Activated T-cell treated with anti-CD3 and anti-CD28 coated beads, Interleukin-2, amount 50 U/mL, for 72 hours (primary cell): ENCODE results near the gene ARHGAP9. TPM values are rescaled to one million over a fixed set of nuclear protein-coding genes. Genes with fewer than 3 reads are reported as not detected.
"Not testable (repeated sequence)": the region's sequence is repeated elsewhere in the genome, so short reads cannot be mapped to it uniquely, and the experiment has no call there.

ENCODE experiments used
- ATAC-seq, 2 donors: fragments of 150-1000 bp; cut with Tn5 transposase; replicated peaks in 1 of 2; 2 replicates each; pipeline ENCODE4 v1.10.0; 2021; ENCODE audit warnings: moderate library complexity in 2 of 2, mild to moderate bottlenecking in 1 of 2
- DNase-seq, 2 donors: peaks; one replicate each; pipeline ENCODE4 v3.0.0; 2021 to 2022; ENCODE audit warnings: mixed read lengths in 1 of 2
- H3K27ac Mint-ChIP-seq: one replicate; pipeline ENCODE4 v1.8.0; 2022; ENCODE audit warnings: mild to moderate bottlenecking, moderate library complexity, mixed read lengths
- H3K27me3 Mint-ChIP-seq: one replicate; pipeline ENCODE4 v1.8.0; 2022; ENCODE audit warnings: low read depth, mixed read lengths
- H3K36me3 Mint-ChIP-seq, 2 donors: one replicate each; pipeline ENCODE4 v1.8.0; 2022; ENCODE audit warnings: mixed read lengths in 2 of 2, mild to moderate bottlenecking in 1 of 2; ENCODE audit not compliant: insufficient read depth in 2 of 2
- H3K4me1 Mint-ChIP-seq: one replicate; pipeline ENCODE4 v1.8.0; 2022; ENCODE audit warnings: low read depth, mixed read lengths
- H3K4me3 Mint-ChIP-seq, 2 donors: one replicate each; pipeline ENCODE4 v1.8.0; 2022; ENCODE audit warnings: mild to moderate bottlenecking in 2 of 2, mixed read lengths in 2 of 2, moderate library complexity in 2 of 2
- H3K9me3 Mint-ChIP-seq, 2 donors: one replicate each; pipeline ENCODE4 v1.8.0; 2022; ENCODE audit warnings: mixed read lengths in 2 of 2
- total RNA-seq, 2 donors: library from RNA; stranded (reverse); gene quantifications; one replicate each; pipeline ENCODE4 v1.2.3, GENCODE V29; 2022

The ARHGAP9 gene
- total RNA-seq, 2 donors from 2014 or later: 119 to 153 TPM

- peaks cover 24 to 51% of the 10 kb centered on the region in 2 donors for H3K36me3 Mint-ChIP-seq
- H3K27me3 Mint-ChIP-seq, H3K9me3 Mint-ChIP-seq, ATAC-seq, H3K4me3 Mint-ChIP-seq, DNase-seq: not testable (repeated sequence)
- peaks cover 28% of the 10 kb centered on the region for H3K4me1 Mint-ChIP-seq
- peak overlapping the region; percentile 71 for H3K27ac Mint-ChIP-seq
These were observed 34.6 kb upstream of the ARHGAP9 start for GRCh38 chr12:57514246-57514645.

GRCh38 chr12:57513677-57514076 lies 34.0 kb upstream of the ARHGAP9 start:
- H3K9me3 Mint-ChIP-seq, H3K27ac Mint-ChIP-seq, ATAC-seq, H3K27me3 Mint-ChIP-seq, DNase-seq, H3K4me3 Mint-ChIP-seq: not testable (repeated sequence)
- peaks cover 22 to 49% of the 10 kb centered on the region in 2 donors for H3K36me3 Mint-ChIP-seq
- H3K4me1 Mint-ChIP-seq: peaks cover 23% of the 10 kb centered on the region

- Mint-ChIP-seq H3K36me3 (peaks cover 19 to 45% of the 10 kb centered on the region in 2 donors), H3K4me1 (peaks cover 19% of the 10 kb centered on the region), H3K27ac (peak overlapping the region; percentile 31), H3K27me3 (no peaks in the 10 kb centered on the region), H3K9me3 (no peaks in the 10 kb centered on the region), H3K4me3 (no peak overlapping the region)
- ATAC-seq: no peak
- no peak for DNase-seq
These were observed 33.6 kb upstream of the ARHGAP9 start for GRCh38 chr12:57513266-57513665.

- H3K4me1 Mint-ChIP-seq: peaks cover 13% of the 10 kb centered on the region
- no peak for DNase-seq
- H3K4me3 Mint-ChIP-seq: no peak overlapping the region
- H3K9me3 Mint-ChIP-seq: no peaks in the 10 kb centered on the region
- no peak for ATAC-seq
- peak overlapping the region; percentile 89 for H3K27ac Mint-ChIP-seq
- peaks cover 18 to 41% of the 10 kb centered on the region in 2 donors for H3K36me3 Mint-ChIP-seq
- H3K27me3 Mint-ChIP-seq: no peaks in the 10 kb centered on the region
These were observed 33.0 kb upstream of the ARHGAP9 start for GRCh38 chr12:57512665-57513064.

GRCh38 chr12:57511588-57512325 lies 32.1 kb upstream of the ARHGAP9 start:
- ATAC-seq (peak in 1 of 2 donors; percentile 20), DNase-seq (no peak)
- Mint-ChIP-seq H3K9me3 (no peaks in the 10 kb centered on the region), H3K27ac (peak overlapping the region; percentile 89), H3K4me3 (no peak overlapping the region), H3K36me3 (peaks cover 15 to 33% of the 10 kb centered on the region in 2 donors), H3K27me3 (no peaks in the 10 kb centered on the region), H3K4me1 (peaks cover 9% of the 10 kb centered on the region)

- ATAC-seq: no peak
- Mint-ChIP-seq H3K36me3 (peaks cover 15 to 30% of the 10 kb centered on the region in 2 donors), H3K4me1 (peaks cover 9% of the 10 kb centered on the region), H3K27ac (no peak overlapping the region), H3K9me3 (no peaks in the 10 kb centered on the region), H3K27me3 (no peaks in the 10 kb centered on the region), H3K4me3 (no peak overlapping the region)
- DNase-seq: no peak
These were observed 31.5 kb upstream of the ARHGAP9 start for GRCh38 chr12:57511161-57511560.

- peaks cover 15 to 45% of the 10 kb centered on the region in 2 donors for H3K36me3 Mint-ChIP-seq
- not testable (repeated sequence) for H3K4me1 Mint-ChIP-seq, ATAC-seq, H3K4me3 Mint-ChIP-seq, H3K9me3 Mint-ChIP-seq, DNase-seq, H3K27ac Mint-ChIP-seq, H3K27me3 Mint-ChIP-seq
These were observed 28.1 kb upstream of the ARHGAP9 start for GRCh38 chr12:57507796-57508195.

GRCh38 chr12:57506541-57506940 lies 26.9 kb upstream of the ARHGAP9 start:
- H3K36me3 Mint-ChIP-seq: peaks cover 12 to 46% of the 10 kb centered on the region in 2 donors
- H3K9me3 Mint-ChIP-seq, DNase-seq, H3K27me3 Mint-ChIP-seq, H3K27ac Mint-ChIP-seq, H3K4me1 Mint-ChIP-seq, H3K4me3 Mint-ChIP-seq, ATAC-seq: not testable (repeated sequence)

GRCh38 chr12:57502311-57502969 lies 22.8 kb upstream of the ARHGAP9 start:
- H3K36me3 Mint-ChIP-seq: peaks cover 25 to 68% of the 10 kb centered on the region in 2 donors
- H3K9me3 Mint-ChIP-seq, H3K4me3 Mint-ChIP-seq, H3K27me3 Mint-ChIP-seq, DNase-seq, ATAC-seq, H3K4me1 Mint-ChIP-seq, H3K27ac Mint-ChIP-seq: not testable (repeated sequence)

GRCh38 chr12:57500213-57500612 lies 20.5 kb upstream of the ARHGAP9 start:
- DNase-seq (no peak), ATAC-seq (no peak)
- H3K4me3 Mint-ChIP-seq: no peak overlapping the region
- H3K27ac Mint-ChIP-seq: no peak overlapping the region
- H3K9me3 Mint-ChIP-seq: no peaks in the 10 kb centered on the region
- H3K36me3 Mint-ChIP-seq: peaks cover 31 to 79% of the 10 kb centered on the region in 2 donors
- no peaks in the 10 kb centered on the region for H3K27me3 Mint-ChIP-seq
- peaks cover 11% of the 10 kb centered on the region for H3K4me1 Mint-ChIP-seq

- ATAC-seq (no peak), DNase-seq (no peak)
- Mint-ChIP-seq H3K27me3 (no peaks in the 10 kb centered on the region), H3K4me1 (peaks cover 11% of the 10 kb centered on the region), H3K27ac (peak overlapping the region; percentile 23), H3K4me3 (no peak overlapping the region), H3K9me3 (no peaks in the 10 kb centered on the region), H3K36me3 (peaks cover 28 to 67% of the 10 kb centered on the region in 2 donors)
These were observed 18.9 kb upstream of the ARHGAP9 start for GRCh38 chr12:57498571-57498970.

- no peak overlapping the region for H3K4me3 Mint-ChIP-seq
- ATAC-seq (no peak), DNase-seq (no peak)
- H3K9me3 Mint-ChIP-seq: no peaks in the 10 kb centered on the region
- no peak overlapping the region for H3K27ac Mint-ChIP-seq
- H3K36me3 Mint-ChIP-seq: peaks cover 28 to 64% of the 10 kb centered on the region in 2 donors
- no peaks in the 10 kb centered on the region for H3K27me3 Mint-ChIP-seq
- peaks cover 11% of the 10 kb centered on the region for H3K4me1 Mint-ChIP-seq
These were observed 18.5 kb upstream of the ARHGAP9 start for GRCh38 chr12:57498132-57498502.

GRCh38 chr12:57497223-57498131 lies 17.8 kb upstream of the ARHGAP9 start:
- Mint-ChIP-seq H3K4me1 (peaks cover 16% of the 10 kb centered on the region), H3K27me3 (no peaks in the 10 kb centered on the region), H3K9me3 (no peaks in the 10 kb centered on the region), H3K36me3 (peaks cover 31 to 66% of the 10 kb centered on the region in 2 donors), H3K4me3 (no peak overlapping the region), H3K27ac (peak overlapping the region; percentile 17)
- no peak for DNase-seq
- ATAC-seq: no peak
